Ammon's horn (tissue), 1 donor: ENCODE data around the gene WDR19.
"Not testable (repeated sequence)": the region's sequence is repeated elsewhere in the genome, so short reads cannot be mapped to it uniquely, and the experiment has no call there.

Experiments used
- DNase-seq: peaks from one replicate; pipeline ENCODE4 v3.0.0-alpha.2; 2016; ENCODE audit warnings: low spot score

The WDR19 gene

DNA sequence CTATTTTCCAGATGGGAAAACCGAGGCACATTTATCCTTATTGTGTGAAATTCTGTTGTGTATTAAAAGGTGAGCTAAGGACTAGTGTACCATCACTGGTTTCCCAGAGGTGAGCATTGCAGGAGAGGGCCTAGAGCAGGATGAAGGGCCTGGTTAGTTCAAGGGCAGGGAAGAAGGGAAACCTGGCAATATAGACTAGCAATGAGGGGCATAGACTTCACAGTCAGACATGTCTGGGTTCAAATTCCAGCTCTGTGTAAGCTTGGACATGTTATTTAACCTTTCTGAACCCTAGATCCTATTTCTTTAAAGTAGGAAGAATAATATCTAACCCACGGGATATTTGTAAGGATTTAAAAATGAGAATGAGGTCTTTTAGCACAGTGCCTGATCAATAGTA, 50.8 kb downstream of the WDR19 start:
- no peak for DNase-seq

DNA sequence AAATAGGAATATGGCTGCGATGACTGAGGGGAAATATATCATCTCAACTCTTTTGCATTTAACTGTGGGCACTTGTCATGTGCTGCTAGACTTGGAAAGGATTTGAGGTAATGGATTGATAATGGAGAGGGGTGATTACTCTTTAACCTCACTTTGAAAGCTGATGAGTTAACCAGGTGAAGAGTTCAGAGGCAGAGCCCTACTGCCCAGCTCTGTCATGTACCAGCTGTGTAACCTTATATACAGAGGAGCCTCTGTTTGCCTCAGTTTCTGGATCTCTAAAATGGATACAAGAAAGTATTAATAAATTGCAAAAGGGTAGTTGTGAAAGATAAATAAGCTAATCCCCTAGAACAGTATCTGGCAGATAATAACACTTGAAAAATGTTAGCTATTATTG, 51.5 kb downstream of the WDR19 start:
- no peak for DNase-seq

DNA sequence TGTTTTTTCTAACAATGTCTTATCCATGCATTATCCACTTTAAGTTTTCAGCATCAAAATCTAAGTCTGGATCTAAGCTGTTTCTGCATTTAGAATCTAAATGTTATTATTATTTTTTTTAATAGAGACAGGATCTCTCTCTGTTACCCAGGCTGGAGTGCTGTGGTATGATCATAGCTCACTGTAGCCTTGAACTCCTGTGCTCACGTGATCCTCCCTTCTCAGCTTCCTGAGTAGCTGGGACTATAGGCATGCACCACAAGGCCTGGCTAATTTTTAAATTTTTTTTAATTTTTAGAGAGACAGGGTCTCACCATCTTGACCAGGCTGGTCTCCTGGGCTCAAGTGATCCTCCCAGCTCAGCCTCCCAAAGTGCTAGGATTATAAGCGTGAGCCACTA, 52.7 kb downstream of the WDR19 start:
- DNase-seq = no peak

DNA sequence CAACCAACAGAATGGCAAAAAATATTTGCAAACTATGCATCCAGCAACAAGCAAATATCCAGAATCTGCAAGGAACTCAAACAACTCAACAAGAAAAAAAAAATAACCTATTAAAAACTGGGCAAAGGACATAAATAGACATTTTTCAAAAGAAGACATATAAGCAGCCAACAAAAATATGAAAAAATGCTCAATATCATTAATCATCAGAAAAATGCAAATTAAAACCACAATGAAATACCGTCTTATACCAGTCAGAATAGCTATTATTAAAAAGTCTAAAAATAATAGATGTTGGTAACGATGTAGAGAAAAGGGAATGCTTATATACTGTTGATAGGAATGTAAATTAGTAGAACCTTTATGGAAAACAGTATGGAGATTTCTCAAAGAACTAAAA, 53.4 kb downstream of the WDR19 start:
- no peak for DNase-seq

DNA sequence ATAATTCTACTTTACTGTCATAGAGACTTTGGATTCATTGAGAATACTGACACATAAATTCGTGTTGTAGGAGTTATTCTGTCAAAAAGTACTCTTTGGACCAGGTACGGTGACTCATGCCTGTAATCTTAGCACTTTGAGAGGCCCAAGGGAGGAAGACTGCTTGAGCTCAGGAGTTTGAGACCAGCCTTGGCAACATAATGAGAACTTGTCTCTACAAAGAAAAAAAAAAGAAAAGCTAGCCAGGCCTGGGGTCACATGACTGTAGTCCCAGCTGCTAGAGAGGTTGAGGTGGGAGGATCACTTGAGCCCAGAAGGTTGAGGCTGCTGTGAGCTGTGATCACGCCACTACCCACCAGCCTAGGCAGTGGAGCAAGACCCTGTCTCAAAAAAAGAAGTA, 54.9 kb downstream of the WDR19 start:
- no peak for DNase-seq

DNA sequence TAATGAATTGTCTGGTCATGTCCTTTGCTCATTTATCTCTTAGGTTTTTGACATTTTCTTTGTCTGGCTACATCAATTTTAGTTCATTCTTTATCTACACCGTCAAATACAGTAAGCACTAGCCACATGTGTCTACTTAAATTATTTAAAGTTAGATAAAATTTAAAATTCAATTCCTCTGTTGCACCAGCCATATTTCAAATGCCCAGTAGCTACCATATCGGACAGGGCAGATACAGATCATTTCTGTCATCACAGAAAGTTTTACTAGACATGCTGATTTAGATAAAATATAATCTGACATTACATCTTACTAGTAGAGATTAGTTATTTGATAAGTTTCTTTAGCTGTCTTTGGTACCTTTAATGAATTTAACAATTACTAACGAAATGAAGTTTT, 61.1 kb downstream of the WDR19 start:
- DNase-seq = no peak

DNA sequence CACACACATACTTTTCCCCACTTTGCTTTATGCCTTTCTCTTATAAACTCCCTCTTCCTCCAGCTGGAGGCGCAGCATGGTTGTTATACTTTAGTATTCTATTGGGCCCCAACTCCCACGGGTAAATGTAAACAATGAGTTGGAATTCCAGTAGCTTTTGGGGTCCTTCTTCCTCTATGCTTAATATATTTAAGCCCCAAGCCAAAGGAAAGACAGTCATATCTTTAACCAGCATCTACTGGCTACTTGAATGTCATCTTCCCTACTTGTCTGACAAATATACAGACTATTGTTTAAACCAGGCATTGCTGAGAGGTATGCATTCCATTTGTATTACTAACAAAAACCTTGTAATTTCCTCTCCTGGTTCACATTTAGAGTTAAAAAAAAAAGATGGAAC, 72.9 kb downstream of the WDR19 start:
- DNase-seq = no peak

DNA sequence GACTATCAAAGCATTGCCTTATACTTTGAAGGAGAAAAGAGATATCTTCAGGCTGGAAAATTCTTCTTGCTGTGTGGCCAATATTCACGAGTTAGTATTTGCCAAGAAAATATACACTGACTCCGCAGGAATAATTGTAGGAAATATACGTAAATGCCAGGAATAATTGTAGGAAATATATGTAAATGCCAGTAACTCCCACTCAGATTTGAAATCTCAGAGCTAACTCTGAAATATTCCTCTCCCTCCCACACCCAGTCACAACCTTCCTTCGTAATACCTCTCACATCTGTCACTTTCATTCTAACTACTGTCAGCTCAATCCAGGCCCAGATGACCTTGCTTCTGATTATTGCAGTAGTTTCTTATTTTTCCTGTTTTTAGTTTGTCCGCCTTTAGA, 73.5 kb downstream of the WDR19 start:
- DNase-seq = no peak

DNA sequence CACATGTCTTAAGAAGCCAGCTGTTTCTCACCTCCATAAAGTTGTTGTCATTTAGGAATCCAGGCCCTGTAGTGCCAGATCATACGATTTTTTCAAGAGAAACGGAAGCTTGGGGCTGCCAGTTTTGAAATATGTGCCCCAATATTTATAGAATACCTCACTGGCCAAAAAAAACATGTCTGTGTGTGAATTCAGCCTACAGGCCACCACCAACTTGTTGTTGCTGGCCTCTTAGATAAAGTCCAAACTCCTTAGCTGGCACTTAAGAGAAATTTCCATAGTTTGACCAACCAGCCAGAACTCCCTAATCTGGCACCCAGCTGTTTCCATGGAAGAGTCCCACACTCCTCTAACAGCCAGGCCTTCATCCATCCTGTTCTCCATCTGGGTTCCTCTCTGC, 74.1 kb downstream of the WDR19 start:
- DNase-seq = no peak

DNA sequence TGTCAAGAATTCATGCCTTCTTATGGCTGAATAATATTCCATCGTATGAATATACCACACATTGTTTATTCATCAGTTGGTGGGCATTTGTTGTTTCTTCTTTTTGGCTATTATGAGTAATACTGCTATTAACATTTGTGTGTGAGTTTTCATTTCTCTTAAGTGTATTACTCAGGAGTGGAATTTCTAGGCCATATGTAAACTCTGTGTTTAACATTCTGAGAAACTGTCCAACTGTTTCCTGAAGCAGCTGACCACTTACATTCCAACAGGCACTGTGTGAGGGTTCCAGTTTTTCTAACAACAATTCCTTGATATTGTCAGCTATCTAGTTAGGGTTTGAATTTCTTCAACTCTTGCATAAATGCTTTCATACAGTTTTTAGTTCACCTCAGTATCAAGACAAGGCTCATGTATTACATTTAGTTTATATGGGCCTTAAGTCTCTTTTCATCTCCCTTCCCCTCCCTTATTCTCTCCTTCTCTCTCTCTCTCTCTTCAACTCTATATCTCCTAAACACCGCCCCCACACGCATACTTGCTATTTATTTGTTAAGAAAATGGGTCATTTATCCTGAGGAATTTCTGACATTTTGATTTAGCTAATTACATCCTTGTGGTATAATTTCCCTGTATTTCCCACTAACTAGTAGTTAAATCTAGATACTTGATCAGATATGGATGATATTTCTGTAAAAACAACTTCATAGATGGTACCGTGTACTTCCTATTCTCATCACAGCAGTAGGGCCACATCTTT, 77.4 kb downstream of the WDR19 start:
- no peak for DNase-seq

DNA sequence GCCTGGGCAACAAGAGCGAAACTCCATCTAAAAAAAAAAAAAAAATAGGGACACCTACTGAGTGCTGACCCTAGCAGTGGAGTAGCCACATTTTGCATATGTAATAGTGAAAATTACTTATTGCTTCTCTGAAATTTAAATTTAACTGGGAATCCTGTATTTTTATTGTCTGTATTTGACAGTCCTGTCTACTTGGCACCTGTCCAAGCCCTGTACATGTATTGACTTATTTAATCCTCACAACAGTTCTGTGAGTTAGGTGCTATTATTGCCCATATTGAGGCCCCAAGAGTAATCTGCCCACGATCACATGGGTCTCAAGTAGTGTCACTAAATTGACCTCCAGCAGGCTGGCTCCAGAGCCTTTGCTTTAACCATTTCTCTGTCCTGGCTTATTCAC, 81.6 kb downstream of the WDR19 start:
- no peak for DNase-seq

DNA sequence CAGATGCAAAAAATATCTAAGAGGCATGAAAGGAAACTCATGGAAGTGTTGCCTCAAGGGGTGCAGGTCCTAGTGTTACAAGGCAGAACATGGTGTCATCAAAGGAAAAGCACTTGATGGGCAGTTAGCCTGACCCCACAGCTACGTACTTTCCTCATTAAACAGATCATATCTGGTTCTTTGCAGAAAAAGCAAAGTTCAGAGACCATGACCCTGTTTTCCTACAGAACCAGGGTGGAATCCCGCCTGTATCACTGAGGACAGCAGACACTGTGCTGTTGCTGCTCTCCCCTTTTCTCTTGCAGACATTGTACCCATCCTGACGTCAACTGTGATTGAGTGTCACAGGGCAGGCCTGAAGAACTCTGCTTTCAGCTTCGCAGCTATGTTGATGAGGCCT, 92.2 kb downstream of the WDR19 start:
- DNase-seq = no peak

DNA sequence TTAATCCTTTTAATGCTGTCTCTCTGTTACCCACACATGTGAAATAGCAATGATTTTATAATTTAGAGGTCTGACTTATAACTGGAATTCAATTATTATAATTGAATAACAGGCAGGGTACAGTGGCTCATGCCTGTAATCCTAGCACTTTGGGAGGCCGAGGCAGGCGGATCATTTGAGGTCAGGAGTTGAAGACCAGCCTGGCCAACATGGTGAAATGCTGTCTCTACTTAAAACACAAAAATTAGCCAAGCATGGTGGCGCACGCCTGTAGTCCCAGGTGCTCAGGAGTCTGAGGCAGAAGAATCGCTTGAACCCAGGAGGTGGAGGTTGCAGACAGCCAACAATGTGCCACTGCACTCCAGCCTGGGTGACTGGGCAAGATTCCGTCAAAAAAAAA, 95.3 kb downstream of the WDR19 start:
- DNase-seq = not testable (repeated sequence)

DNA sequence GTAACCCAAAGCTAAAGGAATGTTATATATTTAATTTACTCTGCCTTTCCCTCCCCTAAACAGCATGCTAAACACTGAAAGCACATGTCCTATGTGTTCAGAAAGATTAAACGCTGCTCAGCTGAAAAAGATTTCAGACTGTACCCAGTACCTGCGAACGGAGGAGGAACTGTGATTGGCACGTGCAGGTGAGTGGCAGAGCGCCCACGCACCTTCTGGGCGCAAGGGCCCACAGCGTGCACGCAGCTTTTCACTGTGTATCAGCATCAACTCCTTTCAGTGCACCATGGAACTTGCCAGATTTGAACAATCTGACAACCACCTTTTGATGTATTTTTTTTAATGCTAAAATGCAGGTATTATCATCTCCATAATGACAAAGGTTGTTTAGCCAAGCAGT, 96.1 kb downstream of the WDR19 start:
- DNase-seq = peak; percentile 21

DNA sequence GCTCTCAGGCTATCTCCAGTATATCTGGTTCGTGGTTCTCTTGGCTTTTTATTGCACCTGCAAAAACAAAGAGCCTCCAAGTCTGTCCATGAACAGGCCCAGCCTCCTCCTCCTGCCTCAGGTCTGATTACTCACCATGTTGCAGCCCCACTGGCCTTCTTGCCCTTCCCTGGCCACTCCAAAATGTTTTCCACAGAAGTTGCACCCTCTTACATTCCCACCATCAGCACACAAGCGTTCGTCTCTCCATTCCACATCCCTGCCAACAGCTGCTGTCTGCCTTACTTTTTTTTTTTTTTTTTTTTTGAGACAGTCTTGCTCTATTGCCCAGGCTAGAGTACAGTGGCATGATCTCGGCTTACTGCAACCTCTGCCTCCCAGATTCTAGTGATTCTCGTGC, 97.1 kb downstream of the WDR19 start:
- DNase-seq = no peak

DNA sequence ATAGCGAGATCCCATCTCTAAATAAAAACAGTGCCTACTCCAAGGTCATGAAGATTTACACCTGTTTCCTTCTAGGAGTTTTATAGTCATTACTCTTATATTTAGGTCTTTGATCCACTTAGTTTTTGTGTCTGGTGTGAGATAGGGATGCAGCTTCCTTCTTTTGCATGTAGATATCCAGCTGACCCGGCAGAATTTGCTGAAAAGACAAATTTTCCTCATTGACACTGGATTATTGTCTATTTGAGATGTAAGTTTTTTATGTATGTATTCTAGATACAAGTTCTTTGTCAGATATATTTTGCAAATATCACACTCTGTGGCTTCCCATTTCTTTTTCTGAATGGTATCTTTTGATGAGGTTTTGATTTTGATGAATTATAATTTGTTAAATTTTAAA, 98.4 kb downstream of the WDR19 start:
- DNase-seq = no peak

DNA sequence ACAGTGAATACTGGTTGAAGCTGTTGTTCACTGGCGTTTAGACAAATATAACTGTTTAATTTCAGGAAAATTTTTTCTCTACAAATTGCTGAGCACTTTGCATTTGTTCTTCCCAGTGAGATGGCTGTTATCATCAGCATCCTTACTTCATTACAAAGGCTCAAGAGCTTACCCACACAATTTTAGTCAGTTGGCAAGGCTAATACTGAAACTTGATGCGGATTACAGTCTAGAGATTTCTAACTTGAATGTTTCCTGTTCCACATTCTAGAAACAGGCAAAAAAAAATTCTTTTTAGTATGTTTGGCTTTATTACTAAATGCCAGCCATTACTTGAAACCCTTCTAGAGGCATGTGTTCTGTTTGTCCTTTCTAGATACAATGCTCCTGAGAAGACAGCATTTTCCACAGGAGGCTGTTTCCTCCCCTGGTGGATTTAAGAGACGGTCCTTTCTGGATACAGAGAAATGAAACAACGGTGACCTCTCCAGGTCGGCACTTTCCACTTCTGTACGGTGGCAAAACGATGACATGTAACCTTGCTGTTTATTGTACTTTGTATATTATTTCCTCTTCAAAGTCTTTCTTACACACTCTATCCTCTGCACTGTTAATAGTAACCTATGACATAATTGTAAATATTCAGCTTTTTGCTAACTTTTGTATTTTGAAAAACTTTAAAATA, 102.9 kb downstream of the WDR19 start:
- no peak for DNase-seq

DNA sequence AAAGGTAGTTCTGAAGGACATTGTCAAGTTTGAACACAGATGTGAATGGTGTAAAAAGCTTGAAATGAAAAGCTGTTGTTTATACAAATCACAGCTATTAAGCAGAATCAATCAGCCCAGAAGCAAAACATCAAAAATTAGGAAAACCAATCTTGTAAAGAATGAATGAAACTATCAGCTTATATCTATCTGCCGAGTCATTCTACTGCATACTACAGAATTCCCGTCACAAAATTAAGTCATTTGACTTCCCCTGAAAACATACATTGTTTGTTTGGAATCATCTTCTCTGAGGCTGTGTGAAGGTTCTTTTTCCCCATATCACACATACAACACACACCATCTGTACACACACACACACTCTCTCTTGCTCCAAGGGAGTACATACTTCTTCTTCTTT, 103.5 kb downstream of the WDR19 start:
- DNase-seq = no peak

DNA sequence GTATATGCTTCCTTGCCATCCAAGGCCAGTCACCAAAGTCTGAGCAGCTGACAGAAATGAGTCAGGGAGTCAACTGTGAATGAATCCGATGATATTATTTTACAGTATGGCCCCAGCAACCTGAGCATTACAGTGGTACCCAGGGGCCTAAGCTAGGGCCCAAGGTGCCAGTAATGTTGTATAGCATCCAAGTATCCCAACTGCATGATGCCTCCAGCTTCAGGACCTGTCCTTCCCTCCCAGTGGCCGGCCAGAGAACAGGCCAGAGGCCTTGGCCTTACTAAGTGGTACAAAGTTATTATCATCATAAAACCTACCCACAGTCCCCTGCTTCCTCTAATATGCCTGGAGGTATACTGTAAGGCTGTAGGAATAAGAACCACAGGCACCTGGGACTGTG, 103.9 kb downstream of the WDR19 start:
- no peak for DNase-seq

DNA sequence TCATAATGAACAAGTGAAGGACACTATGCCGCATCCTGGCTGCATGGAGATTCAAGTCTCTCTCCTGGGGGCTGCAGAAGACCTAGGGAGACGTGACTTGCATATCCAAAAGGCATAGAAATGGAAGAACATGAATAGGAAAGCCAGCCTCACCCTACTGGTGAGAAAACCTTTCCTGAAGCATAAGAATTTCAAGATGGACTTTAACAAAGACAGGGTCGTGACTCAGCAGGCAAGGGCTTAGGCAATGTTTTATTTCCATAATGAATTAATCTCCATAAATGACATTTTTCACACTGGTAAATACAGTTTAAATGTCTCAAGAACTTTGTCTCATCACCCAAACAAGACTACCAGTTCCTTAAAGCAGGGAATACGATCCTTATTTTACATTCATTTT, 104.9 kb downstream of the WDR19 start:
- DNase-seq = no peak

DNA sequence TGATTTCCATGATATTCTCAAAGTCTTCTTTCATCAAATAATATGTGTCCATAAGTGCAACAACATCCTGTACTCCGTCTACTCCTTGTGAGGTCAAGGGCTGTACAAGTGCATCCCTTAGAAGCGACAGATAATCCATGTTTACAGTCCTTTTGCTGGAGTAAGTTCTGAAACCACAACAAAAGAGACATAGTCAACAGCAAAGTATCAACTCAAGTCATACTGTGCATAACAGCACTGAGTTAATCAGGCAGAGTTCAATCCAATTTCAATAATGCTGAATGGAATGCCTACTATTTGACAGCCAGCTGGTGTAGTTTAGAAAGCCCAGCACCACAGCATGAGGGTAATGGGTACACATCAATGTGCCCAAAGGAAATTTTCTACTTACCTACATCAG, 109.4 kb downstream of the WDR19 start:
- no peak for DNase-seq

DNA sequence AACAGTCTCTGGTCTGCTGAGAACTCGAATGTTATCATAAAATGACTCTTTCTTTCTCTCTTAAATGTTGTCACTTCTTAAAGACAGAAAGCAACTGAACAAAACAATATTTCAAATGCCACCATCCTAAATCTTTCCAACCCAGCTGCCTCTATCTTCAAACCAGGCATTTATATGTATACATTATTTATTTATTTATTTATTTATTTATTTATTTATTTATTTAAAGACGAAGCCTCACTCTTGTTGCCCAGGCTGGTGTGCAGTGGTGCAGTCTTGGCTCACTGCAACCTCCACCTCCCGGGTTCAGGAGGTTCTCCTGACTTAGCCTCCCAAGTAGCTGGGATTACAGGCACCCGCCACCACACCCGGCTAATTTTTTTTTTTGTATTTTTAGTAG, 110.1 kb downstream of the WDR19 start:
- DNase-seq = not testable (repeated sequence)

DNA sequence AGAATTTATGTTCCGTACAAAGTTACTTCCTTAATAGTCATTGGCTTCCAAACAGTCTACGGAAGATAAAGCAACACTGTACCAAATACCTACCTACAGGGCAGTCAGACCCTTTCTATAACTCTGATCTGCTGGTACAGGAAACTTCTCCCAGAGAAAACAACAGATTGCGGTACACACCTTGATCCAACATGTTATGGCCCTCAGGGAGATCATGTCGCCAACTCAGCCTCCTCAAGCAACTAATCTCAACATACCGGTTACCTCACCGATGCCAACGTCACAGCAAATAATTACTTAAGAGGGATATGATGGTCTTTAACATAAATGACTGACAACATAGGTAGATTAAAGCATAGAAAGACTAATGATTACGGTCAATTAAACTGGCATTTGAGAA, 113.5 kb downstream of the WDR19 start:
- no peak for DNase-seq

DNA sequence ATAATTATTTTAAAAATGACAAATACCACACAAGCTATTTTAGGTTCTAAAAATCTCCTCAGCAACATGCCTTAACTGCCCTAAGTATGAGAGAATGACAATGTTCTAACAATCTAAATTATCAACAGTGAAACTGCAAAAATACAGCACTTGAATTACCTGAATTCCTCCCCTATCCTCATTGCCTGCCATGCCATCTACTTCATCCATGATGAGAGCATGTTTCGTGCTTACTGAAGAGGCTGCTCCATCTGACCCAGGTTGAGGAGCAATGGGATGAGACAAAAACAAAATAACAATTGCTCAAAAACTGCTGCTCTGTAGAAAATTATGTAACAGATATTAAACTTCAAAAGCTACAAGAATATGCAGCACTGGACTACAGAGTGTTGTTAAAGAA, 120.6 kb downstream of the WDR19 start:
- no peak for DNase-seq
